ENCODE results near the gene RXFP4. TPM values are rescaled to one million over a fixed set of nuclear protein-coding genes. Genes with fewer than 3 reads are reported as not detected.
"Not testable (repeated sequence)": the region's sequence is repeated elsewhere in the genome, so short reads cannot be mapped to it uniquely, and the experiment has no call there.

Gene RXFP4
- total RNA-seq, 1 donor from 2014 or later = not detected

DNA sequence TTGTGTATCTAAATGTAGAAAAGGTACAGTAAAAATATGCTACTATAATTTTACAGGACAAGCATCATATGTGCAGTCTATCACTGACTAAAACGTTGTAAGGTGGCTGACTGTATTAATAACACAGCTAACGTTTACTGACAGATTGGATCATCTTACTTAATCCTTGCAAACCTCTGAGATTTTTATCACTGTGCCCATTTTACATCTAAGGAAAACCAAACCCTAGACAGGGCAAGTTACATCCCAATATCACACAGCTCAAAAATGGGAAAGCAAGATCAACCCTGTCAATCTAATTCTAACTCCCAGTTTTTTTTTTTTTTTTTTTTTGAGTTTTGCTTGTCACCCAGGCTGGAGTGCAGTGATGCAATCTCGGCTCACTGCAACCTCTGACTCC lies 22.8 kb upstream of the RXFP4 start:
- H3K4me1 Mint-ChIP-seq (ENCODE audit: low read depth) = no peaks in the 10 kb centered on the region
- DNase-seq (ENCODE audit: low spot score, unreplicated experiment) = no peak
- H3K27me3 Mint-ChIP-seq = no peaks in the 10 kb centered on the region
- no peak overlapping the region for H3K27ac Mint-ChIP-seq
- peaks cover 40% of the 10 kb centered on the region for H3K36me3 Mint-ChIP-seq (ENCODE audit: insufficient read depth)
- H3K4me3 Mint-ChIP-seq (ENCODE audit: low read depth) = no peak overlapping the region
- TF ChIP-seq, protein P1, sequence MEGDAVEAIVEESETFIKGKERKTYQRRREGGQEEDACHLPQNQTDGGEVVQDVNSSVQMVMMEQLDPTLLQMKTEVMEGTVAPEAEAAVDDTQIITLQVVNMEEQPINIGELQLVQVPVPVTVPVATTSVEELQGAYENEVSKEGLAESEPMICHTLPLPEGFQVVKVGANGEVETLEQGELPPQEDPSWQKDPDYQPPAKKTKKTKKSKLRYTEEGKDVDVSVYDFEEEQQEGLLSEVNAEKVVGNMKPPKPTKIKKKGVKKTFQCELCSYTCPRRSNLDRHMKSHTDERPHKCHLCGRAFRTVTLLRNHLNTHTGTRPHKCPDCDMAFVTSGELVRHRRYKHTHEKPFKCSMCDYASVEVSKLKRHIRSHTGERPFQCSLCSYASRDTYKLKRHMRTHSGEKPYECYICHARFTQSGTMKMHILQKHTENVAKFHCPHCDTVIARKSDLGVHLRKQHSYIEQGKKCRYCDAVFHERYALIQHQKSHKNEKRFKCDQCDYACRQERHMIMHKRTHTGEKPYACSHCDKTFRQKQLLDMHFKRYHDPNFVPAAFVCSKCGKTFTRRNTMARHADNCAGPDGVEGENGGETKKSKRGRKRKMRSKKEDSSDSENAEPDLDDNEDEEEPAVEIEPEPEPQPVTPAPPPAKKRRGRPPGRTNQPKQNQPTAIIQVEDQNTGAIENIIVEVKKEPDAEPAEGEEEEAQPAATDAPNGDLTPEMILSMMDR (IDR thresholded peaks at IDR 0.05; ENCODE audit: unreplicated experiment) = no peak
- H3K9me3 Mint-ChIP-seq (ENCODE audit: low read depth) = no peaks in the 10 kb centered on the region

DNA sequence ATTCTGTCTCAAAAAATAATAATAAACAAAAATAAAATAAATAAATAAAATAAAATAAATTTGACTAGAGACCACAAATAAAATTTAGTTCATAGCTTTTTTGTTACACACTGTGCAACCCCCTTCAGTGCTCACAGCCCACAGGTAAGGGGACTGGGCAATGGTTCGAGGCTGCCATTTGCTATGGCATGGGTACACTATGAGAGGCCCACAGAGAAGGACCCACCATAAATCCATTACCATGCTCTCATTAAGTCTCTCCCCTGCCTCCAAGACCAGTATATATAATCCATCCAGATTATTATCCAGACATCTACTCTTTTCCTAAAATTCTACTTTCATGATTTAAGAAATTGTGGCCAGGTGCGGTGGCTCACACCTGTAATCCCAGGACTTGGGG lies 21.6 kb upstream of the RXFP4 start:
- Mint-ChIP-seq H3K27me3 (no peaks in the 10 kb centered on the region), H3K27ac (no peak overlapping the region), H3K4me3 (ENCODE audit: low read depth) (no peak overlapping the region), H3K36me3 (ENCODE audit: insufficient read depth) (peaks cover 37% of the 10 kb centered on the region), H3K9me3 (ENCODE audit: low read depth) (no peaks in the 10 kb centered on the region), H3K4me1 (ENCODE audit: low read depth) (no peaks in the 10 kb centered on the region)
- no peak for DNase-seq (ENCODE audit: low spot score, unreplicated experiment)
- TF ChIP-seq, protein P1 (IDR thresholded peaks at IDR 0.05; ENCODE audit: unreplicated experiment) = no peak

DNA sequence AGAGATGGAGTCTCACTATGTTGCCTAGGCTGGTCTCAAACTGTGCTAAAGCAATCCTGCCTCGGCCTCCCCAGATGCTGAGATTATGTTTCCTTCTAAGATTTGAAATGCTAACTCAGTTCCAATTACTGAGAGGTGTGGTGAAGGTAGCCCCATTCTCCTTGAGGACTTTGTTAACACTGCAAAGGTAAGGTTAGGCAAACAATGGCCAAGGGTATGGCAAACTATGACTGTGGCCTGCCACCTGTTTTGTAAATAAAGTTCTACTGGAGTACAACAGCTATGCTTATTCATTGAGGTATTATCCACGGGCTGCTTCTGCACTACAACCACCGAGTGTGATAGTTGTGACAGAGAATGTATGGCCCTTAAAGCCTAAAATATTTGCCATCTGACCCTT lies 20.7 kb upstream of the RXFP4 start:
- Mint-ChIP-seq H3K27ac (no peak overlapping the region), H3K36me3 (ENCODE audit: insufficient read depth) (peaks cover 39% of the 10 kb centered on the region), H3K4me3 (ENCODE audit: low read depth) (no peak overlapping the region), H3K4me1 (ENCODE audit: low read depth) (no peaks in the 10 kb centered on the region), H3K9me3 (ENCODE audit: low read depth) (no peaks in the 10 kb centered on the region), H3K27me3 (no peaks in the 10 kb centered on the region)
- TF ChIP-seq, protein P1 (IDR thresholded peaks at IDR 0.05; ENCODE audit: unreplicated experiment) = no peak
- DNase-seq (ENCODE audit: low spot score, unreplicated experiment) = no peak

DNA sequence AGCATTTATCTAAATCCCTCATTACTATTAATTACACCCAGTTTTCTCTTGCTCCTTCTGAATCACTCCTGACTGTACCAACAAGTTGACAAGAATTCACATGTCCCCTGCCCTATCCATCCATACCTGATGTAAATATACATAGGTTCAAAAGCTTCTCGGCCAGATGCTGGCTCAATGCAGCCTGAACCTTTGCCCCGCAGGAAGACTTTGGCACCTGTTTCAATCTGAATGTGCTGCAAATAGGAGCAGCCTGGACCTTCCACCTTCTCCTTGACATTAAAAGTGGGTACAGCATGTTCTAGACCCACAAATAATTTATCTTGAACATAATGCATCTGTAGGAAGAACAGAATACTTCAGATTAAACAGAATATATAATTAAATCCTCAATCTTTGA lies 15.9 kb upstream of the RXFP4 start:
- H3K27me3 Mint-ChIP-seq = no peaks in the 10 kb centered on the region
- no peak overlapping the region for H3K4me3 Mint-ChIP-seq (ENCODE audit: low read depth)
- peaks cover 3% of the 10 kb centered on the region for H3K4me1 Mint-ChIP-seq (ENCODE audit: low read depth)
- H3K27ac Mint-ChIP-seq = no peak overlapping the region
- DNase-seq (ENCODE audit: low spot score, unreplicated experiment) = no peak
- H3K36me3 Mint-ChIP-seq (ENCODE audit: insufficient read depth) = peaks cover 41% of the 10 kb centered on the region
- TF ChIP-seq, protein P1 (IDR thresholded peaks at IDR 0.05; ENCODE audit: unreplicated experiment) = no peak
- H3K9me3 Mint-ChIP-seq (ENCODE audit: low read depth) = no peaks in the 10 kb centered on the region

DNA sequence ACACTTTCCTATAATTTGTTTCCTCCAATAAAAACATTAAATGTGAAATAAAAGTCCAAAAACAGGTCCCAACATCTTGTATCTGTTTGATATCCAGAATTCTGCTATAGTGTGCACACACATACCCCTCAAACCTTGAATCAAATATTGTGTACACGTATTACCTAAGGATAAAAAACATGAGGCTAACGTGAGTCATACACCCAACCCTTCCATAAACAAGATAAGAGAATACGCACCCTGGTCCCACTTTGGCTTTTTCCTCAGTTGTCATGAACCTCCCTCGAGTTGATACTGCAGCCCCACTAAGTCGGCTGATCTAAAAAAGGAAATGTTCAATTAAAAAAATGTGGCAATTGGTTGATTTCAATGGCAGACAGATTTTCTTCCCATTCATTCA lies 12.4 kb upstream of the RXFP4 start:
- Mint-ChIP-seq H3K36me3 (ENCODE audit: insufficient read depth) (peaks cover 30% of the 10 kb centered on the region), H3K27ac (no peak overlapping the region), H3K4me3 (ENCODE audit: low read depth) (no peak overlapping the region), H3K4me1 (ENCODE audit: low read depth) (peaks cover 18% of the 10 kb centered on the region), H3K9me3 (ENCODE audit: low read depth) (no peaks in the 10 kb centered on the region), H3K27me3 (no peaks in the 10 kb centered on the region)
- no peak for DNase-seq (ENCODE audit: low spot score, unreplicated experiment)
- TF ChIP-seq, protein P1 (IDR thresholded peaks at IDR 0.05; ENCODE audit: unreplicated experiment) = no peak

DNA sequence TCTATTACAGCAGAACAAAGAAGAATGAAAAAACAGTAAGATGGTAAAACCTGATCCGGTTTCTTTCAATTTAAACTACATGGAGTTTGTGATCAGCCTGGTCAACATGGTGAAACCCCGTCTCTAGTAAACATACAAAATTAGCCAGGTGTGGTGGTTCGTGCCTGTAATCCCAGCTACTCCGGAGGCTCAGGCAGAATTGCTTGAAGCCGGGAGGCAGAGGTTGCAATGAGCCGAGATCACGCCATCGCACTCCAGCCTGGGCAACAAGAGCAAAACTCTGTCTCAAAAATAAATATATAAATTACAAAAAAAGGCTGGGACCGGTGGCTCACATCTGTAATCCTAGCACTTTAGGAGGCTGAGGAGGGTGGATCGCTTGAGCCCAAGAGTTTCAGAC lies 10.7 kb upstream of the RXFP4 start:
- H3K4me3 Mint-ChIP-seq (ENCODE audit: low read depth) = peak overlapping the region; percentile 56
- peaks cover 26% of the 10 kb centered on the region for H3K36me3 Mint-ChIP-seq (ENCODE audit: insufficient read depth)

More for the DNA sequence above, 10.7 kb upstream of the RXFP4 start:
- H3K27me3 Mint-ChIP-seq; H3K27ac Mint-ChIP-seq; DNase-seq (ENCODE audit: low spot score, unreplicated experiment); H3K9me3 Mint-ChIP-seq (ENCODE audit: low read depth): not testable (repeated sequence)
- peaks cover 18% of the 10 kb centered on the region for H3K4me1 Mint-ChIP-seq (ENCODE audit: low read depth)

Data from progenitor cell of endocrine pancreas (in vitro differentiated cells).